Activated naive CD4-positive, alpha-beta T cell treated with anti-CD3 and anti-CD28 coated beads, Interleukin-2, amount 50 U/mL, for 16 hours (primary cell): ENCODE data around the gene MTG1.

Source experiments
- DNase-seq: peaks from one replicate; pipeline ENCODE4 v3.0.0-alpha.2; 2020

Gene MTG1

GRCh38 chr10:133394064-133394663 lies at the start of gene MTG1:
MTG1 (plus strand) TSS chr10:133394157; CDS start chr10:133394221, 64 bp downstream.
- peak; percentile 95 for DNase-seq

- no peak for DNase-seq
These were observed 49.7 kb upstream of the MTG1 start for GRCh38 chr10:133344236-133344635.

- no peak for DNase-seq
These were observed 47.5 kb upstream of the MTG1 start for GRCh38 chr10:133346413-133346812.

- no peak for DNase-seq
These were observed 46.0 kb upstream of the MTG1 start for GRCh38 chr10:133347710-133348517.

GRCh38 chr10:133349160-133349568 lies 44.8 kb upstream of the MTG1 start:
- no peak for DNase-seq

- DNase-seq: no peak
These were observed 44.4 kb upstream of the MTG1 start for GRCh38 chr10:133349577-133350011.

- DNase-seq: no peak
These were observed 43.5 kb upstream of the MTG1 start for GRCh38 chr10:133350283-133350949.

GRCh38 chr10:133350950-133351329 lies 43.0 kb upstream of the MTG1 start:
- no peak for DNase-seq

- no peak for DNase-seq
These were observed 42.3 kb upstream of the MTG1 start for GRCh38 chr10:133351408-133352318.

GRCh38 chr10:133353202-133353959 lies 40.6 kb upstream of the MTG1 start:
- DNase-seq: no peak

- DNase-seq: no peak
These were observed 39.9 kb upstream of the MTG1 start for GRCh38 chr10:133353988-133354605.

- no peak for DNase-seq
These were observed 39.2 kb upstream of the MTG1 start for GRCh38 chr10:133354672-133355240.

GRCh38 chr10:133355266-133355665 lies 38.7 kb upstream of the MTG1 start:
- DNase-seq: no peak

- DNase-seq: no peak
These were observed 38.0 kb upstream of the MTG1 start for GRCh38 chr10:133355991-133356390.

GRCh38 chr10:133356549-133357284 lies 37.2 kb upstream of the MTG1 start:
- no peak for DNase-seq

- peak; percentile 77 for DNase-seq
These were observed 36.4 kb upstream of the MTG1 start, which contains the start of gene FUOM for GRCh38 chr10:133357285-133358161. FUOM (minus strand) TSS chr10:133358019; CDS start chr10:133358007, 12 bp downstream.

GRCh38 chr10:133358162-133358924 lies 35.6 kb upstream of the MTG1 start:
- no peak for DNase-seq

- no peak for DNase-seq
These were observed 35.0 kb upstream of the MTG1 start for GRCh38 chr10:133358925-133359310.
